OCI-LY3 (cell line): ENCODE data around the gene ELL2.

Experiments used
- CTCF ChIP-seq: fragments of 200-600, 300-600 bp; sonication (generic); IDR thresholded peaks from 2 replicates; pipeline ENCODE4 v1.5.1; 2014; ENCODE audit warnings: antibody characterized with exemption, low read length, low read depth
- EZH2phosphoT487 ChIP-seq: fragments of 200-600 bp; shearing (Covaris generic); IDR thresholded peaks from 2 replicates; pipeline ENCODE4 v1.6.1; 2018; ENCODE audit warnings: antibody characterized with exemption, mixed run types, low read depth

- TF ChIP-seq CTCF: no peak
- TF ChIP-seq EZH2phosphoT487: no peak
Observed at GRCh38 chr5:95848701-95849100, 113.0 kb downstream of the ELL2 start.
